ENCODE results near the gene MIGA2. TPM values are rescaled to one million over a fixed set of nuclear protein-coding genes. Genes with fewer than 3 reads are reported as not detected.

MIGA2 gene
- total and polyA plus RNA-seq, 9 of the 15 experiments (the other 6 are each of a cell fraction or from before 2014, with no cell fraction given) = 0.15 to 54.1 (median 18.0) TPM

- peak; percentile 49; the same call in 1 of the 2 replicates for TF ChIP-seq NR2C1 (IDR thresholded peaks at IDR 0.05)
- peak; percentile 77 for TF ChIP-seq NR2C1 (tag; IDR thresholded peaks at IDR 0.05)
- no peak; the same call in none of the 2 replicates for TF ChIP-seq ZNF76 (CRISPR knock-in tag; IDR thresholded peaks at IDR 0.05; ENCODE audit: borderline replicate concordance)
- no peak for TF ChIP-seq PPARD (CRISPR knock-in tag; IDR thresholded peaks at IDR 0.05)
- TF ChIP-seq, protein P1, sequence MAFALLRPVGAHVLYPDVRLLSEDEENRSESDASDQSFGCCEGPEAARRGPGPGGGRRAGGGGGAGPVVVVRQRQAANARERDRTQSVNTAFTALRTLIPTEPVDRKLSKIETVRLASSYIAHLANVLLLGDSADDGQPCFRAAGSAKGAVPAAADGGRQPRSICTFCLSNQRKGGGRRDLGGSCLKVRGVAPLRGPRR (CRISPR knock-in tag; IDR thresholded peaks at IDR 0.05) = no peak
- no peak for TF ChIP-seq POLR3G (IDR thresholded peaks at IDR 0.05; ENCODE audit: extremely low read depth, insufficient read length, insufficient replicate concordance)
- TF ChIP-seq TARDBP (IDR thresholded peaks at IDR 0.05) = peak; percentile 92
- TF ChIP-seq, protein P2, sequence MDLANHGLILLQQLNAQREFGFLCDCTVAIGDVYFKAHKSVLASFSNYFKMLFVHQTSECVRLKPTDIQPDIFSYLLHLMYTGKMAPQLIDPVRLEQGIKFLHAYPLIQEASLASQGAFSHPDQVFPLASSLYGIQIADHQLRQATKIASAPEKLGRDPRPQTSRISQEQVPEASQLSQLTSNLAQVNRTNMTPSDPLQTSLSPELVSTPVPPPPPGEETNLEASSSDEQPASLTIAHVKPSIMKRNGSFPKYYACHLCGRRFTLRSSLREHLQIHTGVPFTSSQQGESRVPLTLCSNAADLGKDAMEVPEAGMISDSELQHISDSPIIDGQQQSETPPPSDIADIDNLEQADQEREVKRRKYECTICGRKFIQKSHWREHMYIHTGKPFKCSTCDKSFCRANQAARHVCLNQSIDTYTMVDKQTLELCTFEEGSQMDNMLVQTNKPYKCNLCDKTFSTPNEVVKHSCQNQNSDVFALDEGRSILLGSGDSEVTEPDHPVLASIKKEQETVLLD (IDR thresholded peaks at IDR 0.05) = peak; percentile 59; the same call in 1 of the 2 replicates
- TF ChIP-seq, protein P3, sequence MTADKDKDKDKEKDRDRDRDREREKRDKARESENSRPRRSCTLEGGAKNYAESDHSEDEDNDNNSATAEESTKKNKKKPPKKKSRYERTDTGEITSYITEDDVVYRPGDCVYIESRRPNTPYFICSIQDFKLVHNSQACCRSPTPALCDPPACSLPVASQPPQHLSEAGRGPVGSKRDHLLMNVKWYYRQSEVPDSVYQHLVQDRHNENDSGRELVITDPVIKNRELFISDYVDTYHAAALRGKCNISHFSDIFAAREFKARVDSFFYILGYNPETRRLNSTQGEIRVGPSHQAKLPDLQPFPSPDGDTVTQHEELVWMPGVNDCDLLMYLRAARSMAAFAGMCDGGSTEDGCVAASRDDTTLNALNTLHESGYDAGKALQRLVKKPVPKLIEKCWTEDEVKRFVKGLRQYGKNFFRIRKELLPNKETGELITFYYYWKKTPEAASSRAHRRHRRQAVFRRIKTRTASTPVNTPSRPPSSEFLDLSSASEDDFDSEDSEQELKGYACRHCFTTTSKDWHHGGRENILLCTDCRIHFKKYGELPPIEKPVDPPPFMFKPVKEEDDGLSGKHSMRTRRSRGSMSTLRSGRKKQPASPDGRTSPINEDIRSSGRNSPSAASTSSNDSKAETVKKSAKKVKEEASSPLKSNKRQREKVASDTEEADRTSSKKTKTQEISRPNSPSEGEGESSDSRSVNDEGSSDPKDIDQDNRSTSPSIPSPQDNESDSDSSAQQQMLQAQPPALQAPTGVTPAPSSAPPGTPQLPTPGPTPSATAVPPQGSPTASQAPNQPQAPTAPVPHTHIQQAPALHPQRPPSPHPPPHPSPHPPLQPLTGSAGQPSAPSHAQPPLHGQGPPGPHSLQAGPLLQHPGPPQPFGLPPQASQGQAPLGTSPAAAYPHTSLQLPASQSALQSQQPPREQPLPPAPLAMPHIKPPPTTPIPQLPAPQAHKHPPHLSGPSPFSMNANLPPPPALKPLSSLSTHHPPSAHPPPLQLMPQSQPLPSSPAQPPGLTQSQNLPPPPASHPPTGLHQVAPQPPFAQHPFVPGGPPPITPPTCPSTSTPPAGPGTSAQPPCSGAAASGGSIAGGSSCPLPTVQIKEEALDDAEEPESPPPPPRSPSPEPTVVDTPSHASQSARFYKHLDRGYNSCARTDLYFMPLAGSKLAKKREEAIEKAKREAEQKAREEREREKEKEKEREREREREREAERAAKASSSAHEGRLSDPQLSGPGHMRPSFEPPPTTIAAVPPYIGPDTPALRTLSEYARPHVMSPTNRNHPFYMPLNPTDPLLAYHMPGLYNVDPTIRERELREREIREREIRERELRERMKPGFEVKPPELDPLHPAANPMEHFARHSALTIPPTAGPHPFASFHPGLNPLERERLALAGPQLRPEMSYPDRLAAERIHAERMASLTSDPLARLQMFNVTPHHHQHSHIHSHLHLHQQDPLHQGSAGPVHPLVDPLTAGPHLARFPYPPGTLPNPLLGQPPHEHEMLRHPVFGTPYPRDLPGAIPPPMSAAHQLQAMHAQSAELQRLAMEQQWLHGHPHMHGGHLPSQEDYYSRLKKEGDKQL (CRISPR knock-in tag; IDR thresholded peaks at IDR 0.05; ENCODE audit: borderline replicate concordance) = peak; percentile 73; the same call in 1 of the 2 replicates
- no peak for TF ChIP-seq NR3C1 (CRISPR knock-in tag; IDR thresholded peaks at IDR 0.05)
- no peak for TF ChIP-seq ZBTB8A (IDR thresholded peaks at IDR 0.05; ENCODE audit: partially characterized antibody)
- TF ChIP-seq ZNF316 (IDR thresholded peaks at IDR 0.05) = no peak
- TF ChIP-seq POLR2AphosphoS2 (IDR thresholded peaks at IDR 0.05; ENCODE audit: low read length) = peak; percentile 60; the same call in 1 of the 2 replicates
- no peak for TF ChIP-seq ZNF324 (CRISPR knock-in tag; IDR thresholded peaks at IDR 0.05)
- TF ChIP-seq ZNF12 (CRISPR knock-in tag; IDR thresholded peaks at IDR 0.05) = peak; percentile 65; the same call in 1 of the 2 replicates
- TF ChIP-seq EZH2 (IDR thresholded peaks at IDR 0.05; ENCODE audit: borderline replicate concordance, low read depth, low read length) = peak; percentile 61; the same call in 1 of the 2 replicates
- TF ChIP-seq CHD2 (IDR thresholded peaks at IDR 0.05; ENCODE audit: low read depth, low read length) = peak; percentile 64
- TF ChIP-seq, protein P4, sequence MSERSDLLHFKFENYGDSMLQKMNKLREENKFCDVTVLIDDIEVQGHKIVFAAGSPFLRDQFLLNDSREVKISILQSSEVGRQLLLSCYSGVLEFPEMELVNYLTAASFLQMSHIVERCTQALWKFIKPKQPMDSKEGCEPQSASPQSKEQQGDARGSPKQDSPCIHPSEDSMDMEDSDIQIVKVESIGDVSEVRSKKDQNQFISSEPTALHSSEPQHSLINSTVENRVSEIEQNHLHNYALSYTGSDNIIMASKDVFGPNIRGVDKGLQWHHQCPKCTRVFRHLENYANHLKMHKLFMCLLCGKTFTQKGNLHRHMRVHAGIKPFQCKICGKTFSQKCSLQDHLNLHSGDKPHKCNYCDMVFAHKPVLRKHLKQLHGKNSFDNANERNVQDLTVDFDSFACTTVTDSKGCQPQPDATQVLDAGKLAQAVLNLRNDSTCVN (CRISPR knock-in tag; IDR thresholded peaks at IDR 0.05) = no peak
- TF ChIP-seq ZFPM2 (CRISPR knock-in tag; IDR thresholded peaks at IDR 0.05) = no peak
These were observed 32.8 kb downstream of the MIGA2 start (continued) for GRCh38 chr9:129068990-129069861.
